Coronary artery (tissue), 2 donors: ENCODE measurements around the gene ZNF683.

ENCODE experiments used
- DNase-seq: peaks from one replicate; pipeline ENCODE4 v3.0.0-alpha.2; 2017; ENCODE audit warnings: low spot score
- H3K27ac ChIP-seq, 2 donors: fragments of 200-600 bp; sonication (generic); one replicate each; pipeline ENCODE4 v1.5.1; 2016 to 2019
- H3K4me3 ChIP-seq: fragments of 200-600 bp; sonication (generic); 2 replicates; pipeline ENCODE4 v1.5.1; 2016; ENCODE audit warnings: mild to moderate bottlenecking, moderate library complexity
- CTCF ChIP-seq: fragments of 200-600 bp; sonication (generic); IDR thresholded peaks from one replicate; pipeline ENCODE4 v1.5.1; 2019; ENCODE audit warnings: antibody characterized with exemption

ZNF683 gene

DNA sequence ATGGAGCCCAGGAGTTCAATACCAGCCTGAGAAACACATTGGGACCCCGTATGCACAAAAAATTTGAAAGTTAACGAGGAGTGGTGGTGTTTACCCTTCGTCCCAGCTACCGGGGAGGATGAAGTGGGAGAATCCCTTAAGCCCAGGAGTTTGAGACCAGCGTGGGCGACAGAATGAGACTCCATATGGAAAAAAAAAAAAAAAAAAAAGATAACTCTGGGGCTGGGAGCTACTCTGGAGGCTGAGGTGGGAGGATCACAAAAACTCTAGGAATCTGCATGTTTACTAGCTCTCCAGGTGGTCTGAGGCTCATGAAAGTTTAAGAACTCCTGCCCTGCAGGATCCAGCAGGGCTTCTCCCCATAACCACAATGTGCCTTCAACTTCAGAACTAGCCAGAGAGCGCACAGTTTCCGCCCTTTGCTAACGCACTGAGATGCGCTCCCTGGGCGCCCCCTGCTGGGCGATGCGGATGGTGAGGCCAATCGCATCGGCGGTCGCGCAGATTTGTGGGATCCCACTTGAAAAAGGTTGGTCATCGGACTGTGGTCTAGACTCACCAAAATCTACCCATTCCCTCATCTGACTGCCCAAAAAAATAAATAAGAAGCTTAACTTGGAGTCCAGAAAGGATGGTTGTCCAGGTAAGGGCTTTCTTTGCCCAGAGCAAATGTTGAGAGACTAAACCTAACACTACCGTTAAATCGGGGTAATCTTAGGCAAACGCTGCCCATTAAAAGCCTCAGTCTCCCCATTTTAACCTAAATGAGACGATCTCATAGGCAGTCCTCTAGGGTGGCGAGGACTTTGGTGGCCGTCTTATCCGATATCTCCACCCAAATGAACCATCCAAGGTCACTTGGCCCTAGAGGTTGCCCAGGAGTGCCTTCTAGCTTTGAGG, 8.8 kb downstream of the ZNF683 start:
- no peak for DNase-seq
- Histone ChIP-seq H3K4me3 (no peak overlapping the region), H3K27ac (no peak overlapping the region)
- TF ChIP-seq CTCF = peak; percentile 83

DNA sequence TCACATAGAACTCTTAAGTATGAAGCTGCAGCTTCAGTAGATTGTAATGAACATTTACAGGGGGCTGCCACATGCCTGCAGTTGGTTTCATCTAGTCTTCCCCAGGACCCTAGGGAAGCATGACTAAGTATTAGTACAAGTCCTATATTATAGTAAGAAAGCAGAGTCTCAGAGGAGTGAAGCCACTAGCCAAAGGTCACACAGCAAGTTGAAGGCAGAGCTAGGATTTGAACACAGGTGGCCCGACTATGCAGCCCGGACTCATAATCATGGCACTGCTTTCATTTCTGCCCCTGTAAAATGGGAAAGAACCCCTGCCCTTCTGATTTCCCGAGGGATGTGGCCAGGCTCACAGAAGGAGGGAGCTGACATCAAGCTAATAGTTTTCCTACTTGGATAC, 10.2 kb downstream of the ZNF683 start:
- DNase-seq = no peak
- no peak for TF ChIP-seq CTCF
- Histone ChIP-seq H3K27ac (no peak overlapping the region), H3K4me3 (no peak overlapping the region)

GRCh38 chr1:26361605-26362122, 10.9 kb downstream of the ZNF683 start:
- H3K4me3 ChIP-seq = no peak overlapping the region
- DNase-seq = no peak
- TF ChIP-seq CTCF = no peak
- no peak overlapping the region for H3K27ac ChIP-seq

GRCh38 chr1:26360807-26361604, 11.5 kb downstream of the ZNF683 start:
- Histone ChIP-seq H3K27ac (no peak overlapping the region), H3K4me3 (peak overlapping the region; percentile 55)
- DNase-seq = no peak
- TF ChIP-seq CTCF = no peak

- H3K27ac ChIP-seq = no peak overlapping the region
- TF ChIP-seq CTCF = no peak
- no peak for DNase-seq
- H3K4me3 ChIP-seq = peak overlapping the region; percentile 55
Measured at GRCh38 chr1:26359981-26360806, 12.4 kb downstream of the ZNF683 start.

DNA sequence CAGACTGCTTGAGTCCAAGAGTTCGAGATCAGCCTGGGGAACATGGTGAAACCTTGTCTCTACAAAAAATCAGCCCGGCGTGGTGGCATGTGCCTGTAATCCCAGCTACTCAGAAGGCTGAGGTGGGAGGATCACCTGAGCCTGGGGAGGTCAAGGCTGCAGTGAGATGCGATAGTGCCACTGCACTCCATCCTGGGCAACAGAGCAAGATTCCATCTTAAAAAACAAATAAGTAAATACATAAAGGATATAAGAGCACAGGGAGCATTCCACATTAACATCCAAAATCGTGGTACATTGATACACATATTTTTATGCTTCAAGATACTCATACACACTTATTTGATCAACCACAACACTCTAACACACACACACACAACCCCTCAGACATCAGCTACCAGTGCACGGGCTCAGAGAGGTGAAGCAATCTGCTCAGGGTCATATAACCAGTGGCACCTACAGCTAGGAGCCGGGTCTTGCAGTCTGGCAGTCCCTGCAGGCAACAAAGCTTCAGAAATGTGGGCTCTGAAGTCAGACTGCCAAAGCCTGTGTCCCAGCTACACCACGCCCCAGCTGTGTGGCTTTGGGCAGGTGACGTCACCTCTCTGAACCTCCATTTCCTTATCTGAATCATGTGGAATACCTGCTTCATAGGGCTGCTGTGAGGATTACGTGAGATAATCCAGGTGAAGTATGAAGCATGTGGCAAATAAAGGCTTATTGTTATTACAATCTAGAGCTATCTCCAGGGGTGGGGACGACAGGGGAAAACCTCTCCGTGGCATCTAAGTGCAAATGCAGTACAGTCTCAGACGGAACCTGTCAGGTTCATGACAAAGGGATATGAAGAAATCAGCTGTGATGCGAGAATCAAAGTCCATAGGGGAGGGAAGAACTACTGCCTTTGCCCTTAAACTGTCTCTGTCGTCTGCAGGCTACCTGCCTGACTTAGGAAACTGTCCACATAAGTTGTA, 13.9 kb downstream of the ZNF683 start:
- Histone ChIP-seq H3K4me3 (no peak overlapping the region), H3K27ac (no peak overlapping the region)
- DNase-seq = no peak
- no peak for TF ChIP-seq CTCF
